ENCODE data around the gene SBK1.

The SBK1 gene

DNA sequence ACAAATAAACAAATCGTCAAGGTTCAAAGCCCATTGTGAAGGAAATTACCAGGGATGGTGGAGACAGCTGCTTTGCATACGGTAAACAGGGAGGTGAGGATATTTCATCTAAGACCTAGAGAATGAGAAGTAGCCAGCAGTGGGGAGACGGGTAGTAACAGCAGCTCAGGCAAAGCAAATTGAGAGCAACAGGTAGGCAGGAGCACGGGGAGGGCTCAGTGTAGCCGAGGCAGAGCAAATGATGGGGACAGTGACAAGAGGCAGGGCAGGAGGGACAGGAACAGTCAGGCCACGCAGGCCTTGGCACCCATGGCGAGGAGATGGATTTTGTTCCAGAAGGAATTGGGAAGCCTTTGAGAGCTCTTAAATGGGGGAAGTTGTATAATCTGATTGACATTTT lies 29.0 kb upstream of the SBK1 start:
- Histone ChIP-seq H3K4me3 (ENCODE audit: low read length) (no peak overlapping the region), H3K4me1 (ENCODE audit: control insufficient read depth, low read depth, low read length) (peaks cover 5% of the 10 kb centered on the region), H3K36me3 (ENCODE audit: control insufficient read depth, low read depth, low read length) (no peaks in the 10 kb centered on the region), H3K27me3 (ENCODE audit: control insufficient read depth, insufficient read depth, low read length) (no peaks in the 10 kb centered on the region), H3K9ac (ENCODE audit: low read length) (no peak overlapping the region), H3K27ac (ENCODE audit: low read length) (no peak overlapping the region), H3K9me3 (ENCODE audit: control insufficient read depth, low read depth, low read length) (no peaks in the 10 kb centered on the region)

DNA sequence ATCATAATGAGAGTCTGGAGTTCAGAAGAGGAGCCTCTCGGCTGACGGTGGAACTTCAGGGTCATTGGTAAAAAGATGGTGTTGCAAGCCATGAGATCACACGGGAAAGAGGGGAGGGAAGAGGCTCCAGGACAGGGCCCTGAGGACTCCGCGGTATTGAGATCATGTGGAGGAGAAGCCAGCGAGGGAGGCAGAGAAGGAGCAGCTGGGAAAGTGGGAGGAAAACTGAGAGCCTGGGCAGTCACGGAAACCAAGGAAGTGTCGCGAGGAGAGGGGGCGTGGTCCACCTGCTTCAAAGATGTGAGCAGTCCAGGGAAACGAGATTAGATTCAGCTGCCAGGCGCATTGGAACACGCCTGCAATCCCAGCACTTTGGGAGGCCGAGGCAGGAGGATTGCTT lies 27.7 kb upstream of the SBK1 start:
- no peaks in the 10 kb centered on the region for H3K36me3 ChIP-seq (ENCODE audit: control insufficient read depth, low read depth, low read length)
- H3K9ac ChIP-seq (ENCODE audit: low read length), result no peak overlapping the region
- H3K9me3 ChIP-seq (ENCODE audit: control insufficient read depth, low read depth, low read length), result no peaks in the 10 kb centered on the region
- H3K4me3 ChIP-seq (ENCODE audit: low read length), result no peak overlapping the region
- no peak overlapping the region for H3K27ac ChIP-seq (ENCODE audit: low read length)
- no peaks in the 10 kb centered on the region for H3K27me3 ChIP-seq (ENCODE audit: control insufficient read depth, insufficient read depth, low read length)
- H3K4me1 ChIP-seq (ENCODE audit: control insufficient read depth, low read depth, low read length), result peaks cover 5% of the 10 kb centered on the region

DNA sequence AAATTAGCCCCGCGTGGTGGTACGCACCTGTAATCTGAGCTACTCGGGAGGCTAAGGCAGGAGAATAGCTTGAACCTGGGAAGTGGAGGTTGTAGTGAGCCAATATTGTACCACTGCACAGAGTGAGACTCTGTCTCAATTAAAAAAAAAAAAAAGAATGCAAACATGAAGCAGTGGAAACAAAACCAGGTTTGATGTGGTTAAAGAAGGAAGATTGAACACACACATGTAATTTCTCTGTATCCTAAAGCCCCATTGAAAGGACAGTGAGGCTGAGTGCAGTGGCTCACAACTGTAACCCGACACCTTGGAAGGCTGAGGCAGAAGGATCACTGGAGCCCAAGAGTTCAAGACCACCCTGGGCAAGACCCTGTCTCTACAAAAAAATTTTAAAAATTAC lies 26.5 kb upstream of the SBK1 start:
- Histone ChIP-seq H3K27me3 (ENCODE audit: control insufficient read depth, insufficient read depth, low read length) (no peaks in the 10 kb centered on the region), H3K27ac (ENCODE audit: low read length) (no peak overlapping the region), H3K9me3 (ENCODE audit: control insufficient read depth, low read depth, low read length) (no peaks in the 10 kb centered on the region), H3K4me3 (ENCODE audit: low read length) (no peak overlapping the region), H3K9ac (ENCODE audit: low read length) (no peak overlapping the region), H3K36me3 (ENCODE audit: control insufficient read depth, low read depth, low read length) (no peaks in the 10 kb centered on the region), H3K4me1 (ENCODE audit: control insufficient read depth, low read depth, low read length) (no peaks in the 10 kb centered on the region)

DNA sequence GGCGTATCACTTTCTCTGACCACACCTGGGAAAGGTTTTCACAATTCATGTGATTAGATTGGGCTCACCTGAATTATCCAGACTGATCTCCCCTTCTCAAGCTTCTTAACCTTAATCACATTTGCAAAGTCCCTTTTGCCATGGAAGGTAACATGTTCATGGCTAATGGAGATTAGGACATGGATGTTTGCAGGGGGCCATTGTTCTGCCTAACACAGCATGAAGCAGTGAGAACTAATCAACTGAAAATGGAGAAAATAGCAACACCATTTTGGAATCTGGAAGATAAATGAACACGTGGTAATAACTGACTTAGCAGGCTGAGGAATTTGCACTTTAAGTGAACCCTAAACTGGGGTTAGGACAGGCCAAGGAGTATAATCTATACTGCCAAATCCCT lies 25.0 kb upstream of the SBK1 start:
- Histone ChIP-seq H3K4me3 (ENCODE audit: low read length) (no peak overlapping the region), H3K9ac (ENCODE audit: low read length) (no peak overlapping the region), H3K9me3 (ENCODE audit: control insufficient read depth, low read depth, low read length) (no peaks in the 10 kb centered on the region), H3K4me1 (ENCODE audit: control insufficient read depth, low read depth, low read length) (no peaks in the 10 kb centered on the region), H3K27ac (ENCODE audit: low read length) (no peak overlapping the region), H3K27me3 (ENCODE audit: control insufficient read depth, insufficient read depth, low read length) (no peaks in the 10 kb centered on the region), H3K36me3 (ENCODE audit: control insufficient read depth, low read depth, low read length) (no peaks in the 10 kb centered on the region)

DNA sequence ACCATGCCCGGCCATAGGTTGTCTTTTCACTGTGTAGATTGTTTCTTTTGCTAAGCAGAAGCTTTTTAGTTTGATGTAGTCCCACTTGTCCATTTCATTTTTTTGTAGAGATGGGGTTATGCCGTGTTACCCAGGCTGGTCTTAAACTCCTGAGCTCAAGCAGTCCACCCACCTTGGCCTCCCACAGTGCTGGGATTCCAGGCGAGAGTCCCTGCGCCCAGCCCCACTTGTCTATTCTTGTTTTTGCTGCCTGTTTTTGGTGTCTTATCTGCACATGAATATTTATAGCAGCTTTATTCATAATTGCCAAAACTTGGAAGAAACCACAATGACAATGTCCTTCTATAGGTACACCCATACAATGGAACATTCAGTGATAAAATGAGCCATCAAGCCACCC lies 18.8 kb upstream of the SBK1 start:
- no peaks in the 10 kb centered on the region for H3K36me3 ChIP-seq (ENCODE audit: control insufficient read depth, low read depth, low read length)
- H3K9me3 ChIP-seq (ENCODE audit: control insufficient read depth, low read depth, low read length), result no peaks in the 10 kb centered on the region
- H3K27ac ChIP-seq (ENCODE audit: low read length), result no peak overlapping the region
- no peaks in the 10 kb centered on the region for H3K4me1 ChIP-seq (ENCODE audit: control insufficient read depth, low read depth, low read length)
- H3K4me3 ChIP-seq (ENCODE audit: low read length), result no peak overlapping the region
- no peak overlapping the region for H3K9ac ChIP-seq (ENCODE audit: low read length)
- H3K27me3 ChIP-seq (ENCODE audit: control insufficient read depth, insufficient read depth, low read length), result peaks cover 9% of the 10 kb centered on the region

DNA sequence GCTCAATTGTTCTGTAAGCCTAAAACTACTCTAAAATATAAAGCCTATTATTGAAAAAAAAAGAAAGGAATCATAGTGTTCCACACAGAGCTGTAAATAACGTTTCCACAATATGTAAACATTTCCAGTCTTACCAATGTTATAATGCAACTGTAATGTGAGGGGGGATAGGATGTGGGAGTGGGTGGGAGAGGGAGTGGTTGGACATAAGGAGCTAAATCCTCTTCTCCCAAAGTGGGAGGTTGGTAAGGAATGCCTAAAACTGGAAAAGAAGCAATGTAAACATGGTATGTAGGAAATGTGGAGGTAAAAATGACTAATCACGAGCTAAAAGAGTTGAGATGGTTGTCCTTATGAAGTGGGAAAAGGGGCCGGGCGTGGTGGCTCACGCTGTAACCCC lies 17.6 kb upstream of the SBK1 start:
- no peaks in the 10 kb centered on the region for H3K4me1 ChIP-seq (ENCODE audit: control insufficient read depth, low read depth, low read length)

DNA sequence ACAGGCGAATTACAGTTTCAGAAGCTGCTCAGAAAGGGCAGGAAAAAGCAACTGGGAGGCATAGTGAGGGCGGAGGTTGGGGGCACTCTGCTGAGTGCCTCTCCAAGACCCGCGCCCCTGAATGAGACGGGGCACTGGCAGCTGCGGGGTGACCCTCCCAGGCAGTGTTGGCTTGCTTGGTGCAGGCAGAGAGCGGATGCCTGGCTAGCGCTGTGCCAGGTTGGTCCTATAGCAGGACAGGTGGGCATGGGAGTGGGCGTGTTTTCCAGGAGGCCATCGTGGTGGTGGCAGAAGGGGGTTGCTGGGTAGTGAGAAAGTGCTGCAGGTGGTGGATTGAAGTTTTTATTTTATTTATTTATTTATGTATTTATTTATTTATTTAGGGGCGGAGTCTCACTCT lies 16.0 kb upstream of the SBK1 start:
- Histone ChIP-seq H3K4me1 (ENCODE audit: control insufficient read depth, low read depth, low read length) (no peaks in the 10 kb centered on the region), H3K27ac (ENCODE audit: low read length) (no peak overlapping the region), H3K27me3 (ENCODE audit: control insufficient read depth, insufficient read depth, low read length) (peaks cover 9% of the 10 kb centered on the region), H3K4me3 (ENCODE audit: low read length) (no peak overlapping the region), H3K9ac (ENCODE audit: low read length) (no peak overlapping the region), H3K36me3 (ENCODE audit: control insufficient read depth, low read depth, low read length) (no peaks in the 10 kb centered on the region), H3K9me3 (ENCODE audit: control insufficient read depth, low read depth, low read length) (no peaks in the 10 kb centered on the region)

More for the DNA sequence above, 17.6 kb upstream of the SBK1 start:
- Histone ChIP-seq H3K27me3 (ENCODE audit: control insufficient read depth, insufficient read depth, low read length) (peaks cover 9% of the 10 kb centered on the region), H3K36me3 (ENCODE audit: control insufficient read depth, low read depth, low read length) (no peaks in the 10 kb centered on the region), H3K9me3 (ENCODE audit: control insufficient read depth, low read depth, low read length) (no peaks in the 10 kb centered on the region), H3K27ac (ENCODE audit: low read length) (no peak overlapping the region), H3K9ac (ENCODE audit: low read length) (no peak overlapping the region), H3K4me3 (ENCODE audit: low read length) (no peak overlapping the region)

DNA sequence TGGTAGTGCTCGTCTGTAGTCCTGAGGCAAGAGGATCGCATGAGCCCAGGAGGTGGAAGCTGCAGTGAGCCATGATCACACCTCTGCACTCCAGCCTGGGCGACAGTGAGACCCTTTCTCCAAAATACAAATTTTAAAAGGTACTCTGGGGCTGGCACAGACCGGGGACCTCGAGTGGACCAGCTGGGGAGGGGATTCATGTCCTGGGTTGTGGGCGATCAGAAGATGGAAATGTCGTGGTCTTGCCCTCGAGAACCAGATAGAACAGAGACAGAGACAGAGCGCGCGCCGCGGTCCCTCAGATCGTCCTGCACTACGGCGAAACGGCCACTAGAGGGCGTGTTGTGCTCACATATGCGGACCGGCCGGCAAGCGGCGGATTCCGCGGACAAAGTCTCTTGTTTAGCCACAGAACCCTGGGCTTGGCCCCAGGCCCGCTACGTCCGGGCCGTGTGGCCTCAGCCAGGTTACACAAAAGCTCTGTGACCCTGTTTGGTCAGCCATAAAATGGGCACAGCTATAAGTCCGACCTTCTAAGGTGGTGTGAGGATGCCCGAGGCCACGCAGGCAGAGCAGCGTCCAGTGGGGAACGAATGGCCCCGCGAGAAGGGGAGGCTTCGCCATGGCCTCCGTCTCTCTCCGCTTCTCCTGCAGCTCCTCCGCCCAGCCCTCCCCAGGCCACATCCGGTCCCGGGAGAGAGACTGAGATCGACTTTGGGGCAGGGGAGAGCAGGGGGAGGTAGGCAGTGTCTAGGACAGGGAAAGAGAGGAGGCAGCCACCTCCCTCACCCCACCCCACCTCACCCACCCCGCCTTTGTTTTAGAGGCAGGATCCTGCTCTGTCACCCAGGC lies 14.6 kb upstream of the SBK1 start:
- peak overlapping the region; percentile 60 for H3K4me3 ChIP-seq (ENCODE audit: low read length)
- no peaks in the 10 kb centered on the region for H3K36me3 ChIP-seq (ENCODE audit: control insufficient read depth, low read depth, low read length)
- H3K9ac ChIP-seq (ENCODE audit: low read length), result peak overlapping the region; percentile 63
- no peak overlapping the region for H3K27ac ChIP-seq (ENCODE audit: low read length)
- H3K4me1 ChIP-seq (ENCODE audit: control insufficient read depth, low read depth, low read length), result no peaks in the 10 kb centered on the region
- no peaks in the 10 kb centered on the region for H3K9me3 ChIP-seq (ENCODE audit: control insufficient read depth, low read depth, low read length)
- peaks cover 9% of the 10 kb centered on the region for H3K27me3 ChIP-seq (ENCODE audit: control insufficient read depth, insufficient read depth, low read length)

DNA sequence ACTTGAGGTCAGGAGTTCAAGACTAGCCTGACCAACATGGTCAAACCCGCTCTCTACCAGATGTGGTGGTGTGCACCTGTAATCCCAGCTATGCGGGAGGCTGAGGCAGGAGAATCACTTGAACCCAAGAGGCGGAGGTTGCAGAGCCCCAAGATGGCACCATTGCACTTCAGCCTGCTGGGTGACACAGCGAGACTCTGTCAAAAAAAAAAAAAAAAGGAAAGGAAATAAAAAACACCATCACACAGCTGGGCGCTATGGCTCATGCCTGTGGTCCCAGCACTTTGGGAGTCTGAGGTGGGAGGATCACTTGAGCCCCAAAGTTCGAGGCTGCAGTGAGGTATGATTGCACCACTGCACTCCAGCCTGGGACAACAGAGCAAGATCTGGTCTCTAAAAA lies 13.3 kb upstream of the SBK1 start:
- Histone ChIP-seq H3K36me3 (ENCODE audit: control insufficient read depth, low read depth, low read length) (no peaks in the 10 kb centered on the region), H3K4me3 (ENCODE audit: low read length) (no peak overlapping the region), H3K27ac (ENCODE audit: low read length) (no peak overlapping the region), H3K9ac (ENCODE audit: low read length) (no peak overlapping the region), H3K27me3 (ENCODE audit: control insufficient read depth, insufficient read depth, low read length) (peaks cover 9% of the 10 kb centered on the region), H3K9me3 (ENCODE audit: control insufficient read depth, low read depth, low read length) (no peaks in the 10 kb centered on the region), H3K4me1 (ENCODE audit: control insufficient read depth, low read depth, low read length) (no peaks in the 10 kb centered on the region)

DNA sequence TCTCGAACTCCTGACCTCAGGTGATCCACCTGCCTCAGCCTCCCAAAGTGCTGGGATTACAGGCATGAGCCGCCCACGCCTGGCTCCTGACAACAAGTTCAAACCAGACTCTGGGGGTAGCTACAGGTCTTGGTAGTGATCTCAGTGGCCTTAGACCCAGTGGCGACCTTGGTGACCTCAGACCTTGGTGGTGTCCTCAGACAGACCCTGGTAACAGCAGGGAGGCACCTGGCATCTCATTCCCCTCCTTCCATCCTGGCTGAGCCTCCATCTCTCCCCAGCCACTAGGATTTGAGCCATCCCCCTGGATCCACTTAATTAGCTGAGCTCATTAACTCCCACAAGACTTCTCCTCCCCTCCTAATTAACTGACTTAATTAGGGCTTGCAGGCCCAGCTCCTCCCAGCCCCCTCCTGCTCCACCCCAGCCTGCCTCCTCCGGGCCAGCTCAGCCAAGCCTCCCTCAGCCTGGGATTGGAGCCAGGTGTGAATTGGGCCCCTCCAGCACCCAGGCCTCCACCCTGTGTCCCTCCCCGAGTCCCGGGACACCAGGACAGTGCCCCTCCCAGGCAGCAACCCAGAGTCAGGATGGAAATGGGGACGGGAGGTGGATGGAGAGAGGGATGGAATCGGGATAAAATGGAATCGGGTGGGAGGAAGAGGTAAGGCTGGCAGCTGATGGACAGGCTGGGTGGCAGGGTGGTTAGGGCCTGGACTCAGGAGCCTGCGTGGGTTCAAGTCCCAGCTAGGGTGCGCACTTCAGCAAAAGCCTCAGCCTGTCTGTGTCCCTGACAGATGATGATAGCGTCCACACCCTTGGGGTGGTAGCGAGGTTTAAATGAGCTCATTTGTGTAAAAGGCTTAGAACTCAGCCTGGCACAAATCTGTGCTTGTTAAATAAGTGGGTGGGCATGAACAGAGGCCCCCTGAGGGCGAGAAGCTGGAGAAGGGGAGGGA lies 11.2 kb upstream of the SBK1 start:
- H3K4me1 ChIP-seq (ENCODE audit: control insufficient read depth, low read depth, low read length), result no peaks in the 10 kb centered on the region

DNA sequence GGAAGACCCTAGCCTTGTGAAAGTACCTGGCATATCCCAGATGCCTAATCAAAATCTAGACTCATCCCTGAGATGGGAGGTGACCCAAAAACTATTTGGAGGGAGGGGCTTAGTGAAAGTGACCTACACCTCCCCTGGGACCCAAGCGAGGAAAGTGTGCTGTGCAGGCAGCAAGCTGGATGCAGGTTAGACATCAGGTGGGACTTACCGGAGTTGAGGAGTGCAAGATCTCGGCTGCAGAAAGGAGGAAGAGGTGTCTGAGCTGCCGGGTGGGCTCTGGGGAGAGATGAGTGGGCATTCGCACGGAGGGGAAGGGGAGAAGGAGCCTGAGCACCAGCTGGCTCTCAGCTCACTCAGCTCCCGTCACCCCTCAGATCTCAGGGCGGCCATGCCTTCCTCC lies 10.3 kb upstream of the SBK1 start:
- no peak overlapping the region for H3K9ac ChIP-seq (ENCODE audit: low read length)
- H3K4me1 ChIP-seq (ENCODE audit: control insufficient read depth, low read depth, low read length), result no peaks in the 10 kb centered on the region
- no peaks in the 10 kb centered on the region for H3K36me3 ChIP-seq (ENCODE audit: control insufficient read depth, low read depth, low read length)
- peaks cover 6% of the 10 kb centered on the region for H3K27me3 ChIP-seq (ENCODE audit: control insufficient read depth, insufficient read depth, low read length)
- no peak overlapping the region for H3K4me3 ChIP-seq (ENCODE audit: low read length)
- no peaks in the 10 kb centered on the region for H3K9me3 ChIP-seq (ENCODE audit: control insufficient read depth, low read depth, low read length)
- H3K27ac ChIP-seq (ENCODE audit: low read length), result no peak overlapping the region

More for the DNA sequence above, 11.2 kb upstream of the SBK1 start:
- H3K9ac ChIP-seq (ENCODE audit: low read length), result no peak overlapping the region
- no peak overlapping the region for H3K27ac ChIP-seq (ENCODE audit: low read length)
- no peaks in the 10 kb centered on the region for H3K36me3 ChIP-seq (ENCODE audit: control insufficient read depth, low read depth, low read length)
- H3K9me3 ChIP-seq (ENCODE audit: control insufficient read depth, low read depth, low read length), result no peaks in the 10 kb centered on the region
- H3K27me3 ChIP-seq (ENCODE audit: control insufficient read depth, insufficient read depth, low read length), result peaks cover 9% of the 10 kb centered on the region
- H3K4me3 ChIP-seq (ENCODE audit: low read length), result no peak overlapping the region

All from iPS-18a (cell line).